ENCODE measurements around the gene STXBP5.

STXBP5 gene

GRCh38 chr6:147211349-147211748 lies 7.1 kb downstream of the STXBP5 start:
- DNase-seq = no peak

GRCh38 chr6:147211831-147212230 lies 7.6 kb downstream of the STXBP5 start:
- DNase-seq = no peak

GRCh38 chr6:147212622-147213021 lies 8.4 kb downstream of the STXBP5 start:
- DNase-seq = no peak

- DNase-seq = no peak
Observed at GRCh38 chr6:147213772-147214171, 9.6 kb downstream of the STXBP5 start.

- no peak for DNase-seq
Observed at GRCh38 chr6:147214248-147215227, 10.3 kb downstream of the STXBP5 start.

- DNase-seq = no peak
Observed at GRCh38 chr6:147216915-147217314, 12.7 kb downstream of the STXBP5 start.

- no peak for DNase-seq
Observed at GRCh38 chr6:147217840-147218404, 13.7 kb downstream of the STXBP5 start.

- no peak for DNase-seq
Observed at GRCh38 chr6:147218797-147219196, 14.6 kb downstream of the STXBP5 start.

GRCh38 chr6:147219463-147219862 lies 15.2 kb downstream of the STXBP5 start:
- DNase-seq = no peak

- DNase-seq = no peak
Observed at GRCh38 chr6:147220345-147220744, 16.1 kb downstream of the STXBP5 start.

GRCh38 chr6:147221739-147222138 lies 17.5 kb downstream of the STXBP5 start:
- no peak for DNase-seq

- no peak for DNase-seq
Observed at GRCh38 chr6:147222160-147222838, 18.1 kb downstream of the STXBP5 start.

GRCh38 chr6:147223736-147224135 lies 19.5 kb downstream of the STXBP5 start:
- no peak for DNase-seq

- no peak for DNase-seq
Observed at GRCh38 chr6:147226163-147226724, 22.0 kb downstream of the STXBP5 start.

GRCh38 chr6:147226877-147227276 lies 22.7 kb downstream of the STXBP5 start:
- DNase-seq = no peak

GRCh38 chr6:147227770-147228320 lies 23.6 kb downstream of the STXBP5 start:
- no peak for DNase-seq

GRCh38 chr6:147231589-147231988 lies 27.4 kb downstream of the STXBP5 start:
- DNase-seq = no peak

GRCh38 chr6:147234685-147235084 lies 30.5 kb downstream of the STXBP5 start:
- no peak for DNase-seq

- no peak for DNase-seq
Observed at GRCh38 chr6:147238164-147238563, 33.9 kb downstream of the STXBP5 start.

- DNase-seq = no peak
Observed at GRCh38 chr6:147238906-147239305, 34.7 kb downstream of the STXBP5 start.

GRCh38 chr6:147244832-147245231 lies 40.6 kb downstream of the STXBP5 start:
- DNase-seq = no peak

- no peak for DNase-seq
Observed at GRCh38 chr6:147245693-147246092, 41.5 kb downstream of the STXBP5 start.
